CD4-positive, CD25-positive, alpha-beta regulatory T cell (primary cell): Measurements from ENCODE around the gene SLC18B1. TPM values are rescaled to one million over a fixed set of nuclear protein-coding genes. Genes with fewer than 3 reads are reported as not detected.

Source experiments
- ATAC-seq, 2 donors: fragments of 150-1000 bp; cut with Tn5 transposase; one replicate each; pipeline ENCODE4 v1.10.0; 2021; ENCODE audit warnings: low read depth in 2 of 2, moderate number of reproducible peaks in 2 of 2, moderate library complexity in 1 of 2
- DNase-seq, 3 donors: peaks; one replicate each; pipeline versions ENCODE4 v3.0.0 to v3.0.0-alpha.2; 2012 to 2022; ENCODE audit warnings: mixed read lengths in 1 of 3
- H3K27ac ChIP-seq: one replicate; pipeline ENCODE4 v1.7.0; 2013; ENCODE audit warnings: mild to moderate bottlenecking, low read length; ENCODE audit not compliant: insufficient read depth, poor library complexity, severe bottlenecking
- H3K27me3 ChIP-seq: one replicate; pipeline ENCODE4 v1.7.0; 2013; ENCODE audit warnings: low read length; ENCODE audit not compliant: control insufficient read depth, insufficient read depth
- H3K36me3 ChIP-seq: one replicate; pipeline ENCODE4 v1.7.0; 2013; ENCODE audit warnings: mild to moderate bottlenecking, low read length, moderate library complexity; ENCODE audit not compliant: control insufficient read depth, insufficient read depth
- H3K4me1 ChIP-seq: 2 replicates; pipeline ENCODE4 v1.7.0; 2013; ENCODE audit warnings: mild to moderate bottlenecking, low read length; ENCODE audit not compliant: insufficient read depth, control insufficient read depth, poor library complexity, severe bottlenecking
- H3K4me3 ChIP-seq: one replicate; pipeline ENCODE4 v1.7.0; 2013; ENCODE audit warnings: low read depth, mild to moderate bottlenecking, low read length, moderate library complexity
- H3K9me3 ChIP-seq, 2 experiments: 1 replicate in 1 of 2; 2 replicates in 1 of 2; pipeline ENCODE4 v1.7.0; 2013; ENCODE audit warnings: low read length in 2 of 2, mild to moderate bottlenecking in 1 of 2, moderate library complexity in 1 of 2; ENCODE audit not compliant: control insufficient read depth in 2 of 2
- H3K27ac Mint-ChIP-seq, 3 donors: one replicate each; pipeline ENCODE4 v1.8.0; 2020 to 2022; ENCODE audit warnings: mild to moderate bottlenecking in 3 of 3, mixed read lengths in 3 of 3, moderate library complexity in 2 of 3
- H3K27me3 Mint-ChIP-seq: one replicate; pipeline ENCODE4 v1.8.0; 2022; ENCODE audit warnings: mild to moderate bottlenecking, mixed read lengths
- H3K36me3 Mint-ChIP-seq: one replicate; pipeline ENCODE4 v1.8.0; 2020; ENCODE audit warnings: mixed read lengths
- H3K4me1 Mint-ChIP-seq, 4 donors: one replicate each; pipeline ENCODE4 v1.8.0; 2020 to 2022; ENCODE audit warnings: mixed read lengths in 4 of 4, mild to moderate bottlenecking in 1 of 4
- H3K4me3 Mint-ChIP-seq, 4 donors: one replicate each; pipeline ENCODE4 v1.8.0; 2020 to 2022; ENCODE audit warnings: mild to moderate bottlenecking in 4 of 4, mixed read lengths in 4 of 4, moderate library complexity in 3 of 4
- H3K9me3 Mint-ChIP-seq, 7 donors: one replicate each; pipeline ENCODE4 v1.8.0; 2020 to 2022; ENCODE audit warnings: mixed read lengths in 7 of 7, mild to moderate bottlenecking in 3 of 7, moderate library complexity in 2 of 7
- polyA plus RNA-seq, 4 donors: library from polyadenylated mRNA; unstranded; fragments of 300-500 nt; fragmentation: Illumina TruSeq; gene quantifications; one replicate each; pipeline ENCODE4 v1.2.3, GENCODE V29; 2021
- total RNA-seq: library from RNA; stranded (reverse); gene quantifications from one replicate; pipeline ENCODE4 v1.2.3, GENCODE V29; 2022

The SLC18B1 gene
- total and polyA plus RNA-seq, 5 donors from 2014 or later = 9.8 to 28.2 (median 23.0) TPM

DNA sequence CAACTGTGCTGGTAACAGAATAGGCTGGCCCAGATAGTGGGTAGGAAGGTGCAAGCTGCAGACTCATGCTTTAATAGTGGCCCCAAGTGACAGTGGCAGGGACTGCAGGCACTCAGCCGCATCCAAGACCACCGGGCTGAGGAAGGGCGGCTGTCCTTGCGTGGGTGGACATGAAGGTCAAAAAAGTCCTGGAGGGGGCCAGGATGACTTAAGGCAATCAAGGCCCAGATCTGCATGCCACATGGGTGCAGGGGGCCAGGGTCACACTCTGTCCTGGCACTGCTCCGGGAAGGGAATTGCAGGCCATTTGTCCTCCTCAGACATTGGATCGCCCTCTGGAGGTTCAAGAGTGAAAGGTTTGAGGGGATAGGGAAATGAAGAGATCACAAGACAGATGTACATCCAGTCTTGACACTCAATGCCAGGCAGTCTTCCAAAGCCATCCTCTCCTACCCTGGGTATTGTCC lies 30.4 kb downstream of the SLC18B1 start:
- H3K36me3 Mint-ChIP-seq = peaks cover 34% of the 10 kb centered on the region
- DNase-seq = peak in 1 of 3 donors; percentile 59

GRCh38 chr6:132765560-132765959 lies 32.9 kb downstream of the SLC18B1 start:
- H3K27ac ChIP-seq = no peak overlapping the region
- H3K36me3 ChIP-seq = peaks cover 16% of the 10 kb centered on the region
- H3K36me3 Mint-ChIP-seq = peaks cover 20% of the 10 kb centered on the region
- peaks cover 2% of the 10 kb centered on the region for H3K27me3 Mint-ChIP-seq
- H3K9me3 Mint-ChIP-seq = no peaks in the 10 kb centered on the region
- no peaks in the 10 kb centered on the region for H3K27me3 ChIP-seq
- peaks cover 0 to 36% (median 17%) of the 10 kb centered on the region in 4 donors for H3K4me1 Mint-ChIP-seq
- no peak overlapping the region for H3K4me3 ChIP-seq
- no peak overlapping the region for H3K27ac Mint-ChIP-seq
- ATAC-seq (no peak), DNase-seq (no peak)
- no peak overlapping the region for H3K4me3 Mint-ChIP-seq
- H3K9me3 ChIP-seq = no peaks in the 10 kb centered on the region
- peaks cover 17% of the 10 kb centered on the region for H3K4me1 ChIP-seq

More for the DNA sequence above, 30.4 kb downstream of the SLC18B1 start:
- Mint-ChIP-seq H3K27ac (peak overlapping the region in 1 of 3 donors; percentile 63), H3K9me3 (no peaks in the 10 kb centered on the region), H3K4me1 (peaks cover 0 to 16% (median 10%) of the 10 kb centered on the region in 4 donors), H3K4me3 (no peak overlapping the region), H3K27me3 (no peaks in the 10 kb centered on the region)
- Histone ChIP-seq H3K36me3 (peaks cover 21% of the 10 kb centered on the region), H3K4me3 (no peak overlapping the region), H3K4me1 (peaks cover 10% of the 10 kb centered on the region), H3K27ac (no peak overlapping the region), H3K9me3 (no peaks in the 10 kb centered on the region), H3K27me3 (no peaks in the 10 kb centered on the region)
- ATAC-seq = peak in 1 of 2 donors; percentile 44

GRCh38 chr6:132764370-132764769 lies 34.1 kb downstream of the SLC18B1 start:
- H3K36me3 ChIP-seq = peaks cover 6% of the 10 kb centered on the region
- ATAC-seq = no peak
- H3K9me3 ChIP-seq = no peaks in the 10 kb centered on the region
- H3K27ac ChIP-seq = no peak overlapping the region
- peak overlapping the region in 3 of 4 donors; percentile 2 to 39 (median 4) for H3K4me3 Mint-ChIP-seq
- H3K4me1 ChIP-seq = peaks cover 17% of the 10 kb centered on the region
- no peaks in the 10 kb centered on the region for H3K9me3 Mint-ChIP-seq
- no peaks in the 10 kb centered on the region for H3K27me3 ChIP-seq
- peak overlapping the region; percentile 80 to 94 (median 94) for H3K27ac Mint-ChIP-seq
- H3K36me3 Mint-ChIP-seq = peaks cover 14% of the 10 kb centered on the region
- peaks cover 0 to 43% (median 23%) of the 10 kb centered on the region in 4 donors for H3K4me1 Mint-ChIP-seq
- DNase-seq = no peak
- H3K4me3 ChIP-seq = no peak overlapping the region
- H3K27me3 Mint-ChIP-seq = peaks cover 4% of the 10 kb centered on the region

DNA sequence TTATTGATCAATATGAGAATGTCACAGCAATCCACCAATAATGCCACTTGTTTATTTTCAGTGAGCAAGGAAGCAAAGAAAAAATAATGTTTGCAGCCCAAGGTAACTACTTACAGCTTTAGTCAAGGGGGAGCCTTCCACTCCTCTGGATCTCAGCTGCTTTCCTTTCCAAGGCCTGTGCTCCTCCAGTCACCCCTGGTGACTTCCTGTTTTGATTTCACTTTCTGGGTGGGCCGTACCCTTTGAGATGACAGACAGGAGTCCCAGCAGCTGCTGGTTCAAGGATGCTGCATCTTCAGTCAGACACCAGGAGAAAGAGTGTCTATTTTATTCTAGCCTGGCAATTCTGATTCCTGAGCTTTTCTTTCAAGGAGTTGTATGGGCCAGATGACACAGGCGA lies 35.2 kb downstream of the SLC18B1 start:
- Histone ChIP-seq H3K4me1 (peaks cover 17% of the 10 kb centered on the region), H3K4me3 (peak overlapping the region; percentile 74), H3K27me3 (no peaks in the 10 kb centered on the region), H3K9me3 (no peaks in the 10 kb centered on the region), H3K27ac (peak overlapping the region; percentile 38), H3K36me3 (no peaks in the 10 kb centered on the region)
- peak; percentile 6 to 84 (median 59) for DNase-seq
- ATAC-seq = peak; percentile 94
- Mint-ChIP-seq H3K27ac (peak overlapping the region; percentile 80 to 94 (median 94)), H3K9me3 (no peaks in the 10 kb centered on the region), H3K4me3 (peak overlapping the region; percentile 81 to 87 (median 84)), H3K4me1 (peaks cover 0 to 49% (median 23%) of the 10 kb centered on the region in 4 donors), H3K36me3 (peaks cover 5% of the 10 kb centered on the region), H3K27me3 (peaks cover 4% of the 10 kb centered on the region)

DNA sequence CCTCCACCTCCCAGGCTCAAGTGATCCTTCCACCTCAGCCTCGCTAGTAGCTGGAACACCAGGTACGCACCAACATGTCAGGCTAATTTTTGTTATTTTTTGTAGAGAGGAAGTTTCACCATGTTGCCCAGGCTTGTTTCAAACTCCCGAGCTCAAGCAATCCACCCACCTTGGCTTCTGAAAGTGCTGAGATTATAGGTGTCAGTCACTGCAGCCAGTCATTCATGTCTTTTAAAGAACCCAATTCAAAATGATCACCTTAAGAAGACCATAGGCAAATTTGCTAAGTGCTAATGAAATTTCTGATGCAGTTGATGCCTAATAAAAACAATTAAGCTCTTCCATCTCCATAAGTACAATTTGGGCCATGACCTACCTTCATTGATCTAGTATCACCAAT lies 38.2 kb downstream of the SLC18B1 start:
- no peak overlapping the region for H3K4me3 ChIP-seq
- peak overlapping the region in 2 of 3 donors; percentile 9 to 81 for H3K27ac Mint-ChIP-seq
- no peaks in the 10 kb centered on the region for H3K9me3 Mint-ChIP-seq
- H3K36me3 ChIP-seq = no peaks in the 10 kb centered on the region
- peaks cover 4% of the 10 kb centered on the region for H3K27me3 Mint-ChIP-seq
- ATAC-seq (no peak), DNase-seq (no peak)
- no peak overlapping the region for H3K27ac ChIP-seq
- peaks cover 5% of the 10 kb centered on the region for H3K36me3 Mint-ChIP-seq
- H3K4me1 ChIP-seq = peaks cover 17% of the 10 kb centered on the region
- H3K9me3 ChIP-seq = no peaks in the 10 kb centered on the region
- peak overlapping the region in 1 of 4 donors; percentile 41 for H3K4me3 Mint-ChIP-seq
- peaks cover 0 to 52% (median 23%) of the 10 kb centered on the region in 4 donors for H3K4me1 Mint-ChIP-seq
- H3K27me3 ChIP-seq = no peaks in the 10 kb centered on the region

DNA sequence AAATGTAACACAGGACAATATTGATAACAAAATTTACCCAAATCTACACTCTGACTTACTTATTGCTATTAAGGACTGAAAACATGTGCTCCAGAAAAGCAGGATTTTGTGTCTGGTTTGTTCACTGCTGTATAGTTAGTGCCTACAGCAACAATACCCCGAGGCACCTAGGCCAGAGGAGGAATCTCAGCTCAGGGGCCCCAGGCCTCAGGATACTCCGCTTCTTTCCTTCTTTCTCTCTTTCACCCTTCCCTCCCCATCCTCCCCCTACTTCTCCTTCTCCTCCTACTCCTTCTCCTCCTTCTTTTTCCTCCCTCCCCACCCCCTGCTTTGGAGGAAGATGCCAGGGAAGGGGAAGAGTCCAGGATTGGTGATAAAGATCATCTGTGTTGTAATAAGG lies 39.7 kb downstream of the SLC18B1 start:
- no peaks in the 10 kb centered on the region for H3K9me3 ChIP-seq
- ATAC-seq = no peak
- H3K4me1 ChIP-seq = peaks cover 13% of the 10 kb centered on the region
- H3K27ac Mint-ChIP-seq = no peak overlapping the region
- H3K36me3 ChIP-seq = no peaks in the 10 kb centered on the region
- peaks cover 4% of the 10 kb centered on the region for H3K27me3 Mint-ChIP-seq
- peaks cover 0 to 42% (median 18%) of the 10 kb centered on the region in 4 donors for H3K4me1 Mint-ChIP-seq
- H3K27ac ChIP-seq = no peak overlapping the region
- no peak overlapping the region for H3K4me3 ChIP-seq
- H3K9me3 Mint-ChIP-seq = no peaks in the 10 kb centered on the region
- DNase-seq = no peak
- H3K36me3 Mint-ChIP-seq = peaks cover 5% of the 10 kb centered on the region
- H3K4me3 Mint-ChIP-seq = no peak overlapping the region
- H3K27me3 ChIP-seq = no peaks in the 10 kb centered on the region

DNA sequence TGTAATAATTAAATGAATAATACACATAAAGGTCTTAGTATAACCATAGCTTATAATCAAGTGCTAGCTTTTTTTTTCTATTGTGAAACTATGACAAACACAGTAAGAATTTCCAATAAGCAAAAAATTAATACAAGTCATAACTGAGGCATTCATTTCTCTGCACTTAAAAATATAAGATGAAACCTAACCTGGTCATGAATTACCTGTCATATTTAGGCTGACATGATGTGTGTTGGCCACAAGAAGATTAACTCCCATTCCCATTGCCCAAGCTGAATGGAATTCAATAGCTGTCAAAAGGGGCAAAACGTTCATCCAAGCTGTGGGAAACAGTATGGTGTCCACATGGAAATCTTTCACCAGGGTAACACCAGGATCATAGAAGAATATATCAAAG lies 46.2 kb downstream of the SLC18B1 start:
- H3K4me3 ChIP-seq = no peak overlapping the region
- no peak for ATAC-seq
- Mint-ChIP-seq H3K4me3 (no peak overlapping the region), H3K4me1 (peaks cover 17 to 37% (median 25%) of the 10 kb centered on the region in 4 donors), H3K27ac (no peak overlapping the region), H3K27me3 (no peaks in the 10 kb centered on the region), H3K9me3 (no peaks in the 10 kb centered on the region), H3K36me3 (peaks cover 37% of the 10 kb centered on the region)
- H3K27ac ChIP-seq = no peak overlapping the region
- no peak for DNase-seq
- H3K4me1 ChIP-seq = peaks cover 18% of the 10 kb centered on the region
- H3K36me3 ChIP-seq = peaks cover 2% of the 10 kb centered on the region
- no peaks in the 10 kb centered on the region for H3K9me3 ChIP-seq
- H3K27me3 ChIP-seq = no peaks in the 10 kb centered on the region

DNA sequence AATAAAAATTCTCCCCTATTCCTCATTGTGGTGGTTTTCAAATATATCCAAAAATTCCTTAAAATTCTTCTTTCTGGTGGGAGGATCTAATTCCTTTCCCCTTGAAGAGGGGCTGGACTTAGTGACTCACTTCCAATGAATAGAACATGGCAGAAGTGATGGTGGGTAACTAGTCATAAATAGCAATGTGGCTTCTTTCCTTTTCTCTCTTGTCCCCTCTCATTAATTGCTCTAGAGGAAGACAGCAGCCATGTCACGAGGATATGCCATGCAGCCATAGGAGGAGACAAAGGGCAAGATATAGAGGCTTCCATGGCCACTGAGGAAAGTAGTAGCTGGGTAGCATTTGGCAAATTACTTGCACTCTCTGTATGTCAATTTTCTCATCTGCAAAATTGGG lies 46.6 kb downstream of the SLC18B1 start:
- H3K27ac Mint-ChIP-seq = no peak overlapping the region
- H3K27me3 Mint-ChIP-seq = no peaks in the 10 kb centered on the region

More for the DNA sequence above, 46.6 kb downstream of the SLC18B1 start:
- Mint-ChIP-seq H3K9me3 (no peaks in the 10 kb centered on the region), H3K4me1 (peaks cover 17 to 37% (median 25%) of the 10 kb centered on the region in 4 donors), H3K4me3 (no peak overlapping the region), H3K36me3 (peaks cover 41% of the 10 kb centered on the region)
- no peak for ATAC-seq
- Histone ChIP-seq H3K4me1 (peaks cover 18% of the 10 kb centered on the region), H3K27me3 (no peaks in the 10 kb centered on the region), H3K4me3 (no peak overlapping the region), H3K27ac (no peak overlapping the region), H3K9me3 (no peaks in the 10 kb centered on the region), H3K36me3 (peaks cover 2% of the 10 kb centered on the region)
- DNase-seq = no peak
